ENCODE data around the gene ST6GALNAC5. TPM values are rescaled to one million over a fixed set of nuclear protein-coding genes. Genes with fewer than 3 reads are reported as not detected.

ST6GALNAC5 gene
- total RNA-seq, 2 donors from 2014 or later, result 2.6 to 12.9 TPM

DNA sequence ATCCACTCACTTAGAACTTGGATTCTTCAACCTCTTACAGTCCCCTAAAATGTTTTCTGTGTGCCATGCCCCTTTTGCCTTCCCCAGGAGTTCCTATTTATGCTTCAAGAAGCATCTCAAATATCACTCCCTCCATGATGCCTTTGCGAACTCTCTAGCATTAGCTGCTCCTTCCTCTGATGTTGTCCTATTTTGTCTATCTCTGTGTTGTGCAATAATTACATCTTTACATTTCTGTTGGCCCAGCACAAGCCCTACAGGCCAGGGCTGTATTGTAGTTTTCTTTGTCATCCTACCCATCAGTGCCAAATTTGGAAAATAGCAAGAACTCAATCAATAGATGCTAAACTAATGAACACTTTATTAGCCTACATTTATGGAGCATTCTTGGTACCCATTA lies 125.8 kb downstream of the ST6GALNAC5 start:
- DNase-seq (no peak), ATAC-seq (no peak)
- intact Hi-C loops (cut with DNase I), result no loop called here
- H3K27ac ChIP-seq, result no peak overlapping the region
- TF ChIP-seq POLR2A (IDR thresholded peaks at IDR 0.05) (no peak), CTCF (IDR thresholded peaks at IDR 0.05) (no peak)
- H3K4me1 ChIP-seq, result no peaks in the 10 kb centered on the region
- H3K9me3 ChIP-seq, result no peaks in the 10 kb centered on the region
- WGBS, 2 donors, result 83 to 100% methylated on average over 1 of the region's 1 CpG
- no peak overlapping the region for H3K4me3 ChIP-seq
- H3K27me3 ChIP-seq, result no peaks in the 10 kb centered on the region
- H3K36me3 ChIP-seq (replicated peaks in 1 of 2; ENCODE audit: insufficient read depth in 1 of 2, low read depth in 2 of 2), result no peaks in the 10 kb centered on the region

GRCh38 chr1:76998582-76999223 lies 131.4 kb downstream of the ST6GALNAC5 start:
- Histone ChIP-seq H3K9me3 (no peaks in the 10 kb centered on the region), H3K4me1 (no peaks in the 10 kb centered on the region), H3K27ac (no peak overlapping the region), H3K27me3 (no peaks in the 10 kb centered on the region), H3K36me3 (replicated peaks in 1 of 2; ENCODE audit: insufficient read depth in 1 of 2, low read depth in 2 of 2) (no peaks in the 10 kb centered on the region), H3K4me3 (no peak overlapping the region)
- intact Hi-C loops (cut with DNase I), result no loop called here
- TF ChIP-seq CTCF (IDR thresholded peaks at IDR 0.05) (no peak), POLR2A (IDR thresholded peaks at IDR 0.05) (no peak)
- ATAC-seq (no peak), DNase-seq (no peak)
- WGBS, 2 donors, result 59% methylated on average over 4 of the region's 4 CpGs

GRCh38 chr1:77007675-77008074 lies 140.4 kb downstream of the ST6GALNAC5 start:
- intact Hi-C loops (cut with DNase I), result no loop called here
- 63 to 78% methylated on average over 3 of the region's 3 CpGs for WGBS, 2 donors
- no peak overlapping the region for H3K4me3 ChIP-seq
- no peak overlapping the region for H3K27ac ChIP-seq
- no peaks in the 10 kb centered on the region for H3K27me3 ChIP-seq
- no peaks in the 10 kb centered on the region for H3K4me1 ChIP-seq
- no peaks in the 10 kb centered on the region for H3K36me3 ChIP-seq (replicated peaks in 1 of 2; ENCODE audit: insufficient read depth in 1 of 2, low read depth in 2 of 2)
- DNase-seq, result no peak
- no peak for ATAC-seq
- TF ChIP-seq CTCF (IDR thresholded peaks at IDR 0.05), result no peak
- TF ChIP-seq POLR2A (IDR thresholded peaks at IDR 0.05), result no peak
- no peaks in the 10 kb centered on the region for H3K9me3 ChIP-seq

DNA sequence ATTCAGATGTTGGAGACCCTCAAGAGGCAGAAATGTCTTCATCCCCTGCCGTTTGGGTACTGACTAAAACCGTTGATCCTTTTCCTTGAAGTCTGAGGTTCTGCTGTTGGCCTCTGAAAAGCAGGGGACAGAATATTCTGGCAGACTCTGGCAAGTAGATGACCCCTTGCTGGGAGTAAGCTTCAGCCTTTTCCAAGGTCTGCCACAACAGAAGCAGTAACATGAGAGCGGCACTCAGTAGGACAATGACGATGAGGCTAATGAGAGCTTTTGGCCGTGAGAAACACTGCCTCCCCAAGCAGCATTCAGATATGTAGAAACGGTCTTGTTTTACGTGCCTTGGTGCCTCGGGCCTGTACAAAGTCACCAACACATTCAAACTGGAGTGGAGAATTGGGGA lies 143.7 kb downstream of the ST6GALNAC5 start:
- H3K9me3 ChIP-seq, result no peaks in the 10 kb centered on the region
- no peak for ATAC-seq
- intact Hi-C loops (cut with DNase I), result no loop called here
- H3K27me3 ChIP-seq, result no peaks in the 10 kb centered on the region
- no peaks in the 10 kb centered on the region for H3K4me1 ChIP-seq
- 64 to 69% methylated on average over 8 of the region's 8 CpGs for WGBS, 2 donors
- no peak overlapping the region for H3K27ac ChIP-seq
- DNase-seq, result no peak
- no peak overlapping the region for H3K4me3 ChIP-seq
- H3K36me3 ChIP-seq (replicated peaks in 1 of 2; ENCODE audit: insufficient read depth in 1 of 2, low read depth in 2 of 2), result no peaks in the 10 kb centered on the region
- TF ChIP-seq CTCF (IDR thresholded peaks at IDR 0.05), result no peak
- no peak for TF ChIP-seq POLR2A (IDR thresholded peaks at IDR 0.05)

- H3K36me3 ChIP-seq (replicated peaks in 1 of 2; ENCODE audit: insufficient read depth in 1 of 2, low read depth in 2 of 2), result no peaks in the 10 kb centered on the region
- H3K27ac ChIP-seq, result no peak overlapping the region
- no peaks in the 10 kb centered on the region for H3K9me3 ChIP-seq
- no peaks in the 10 kb centered on the region for H3K4me1 ChIP-seq
- DNase-seq (no peak), ATAC-seq (no peak)
- TF ChIP-seq CTCF (IDR thresholded peaks at IDR 0.05) (no peak), POLR2A (IDR thresholded peaks at IDR 0.05) (no peak)
- WGBS, 2 donors, result 64 to 67% methylated on average over 1 of the region's 1 CpG
- H3K4me3 ChIP-seq, result no peak overlapping the region
- H3K27me3 ChIP-seq, result no peaks in the 10 kb centered on the region
- intact Hi-C loops (cut with DNase I), result no loop called here
Measured at GRCh38 chr1:77012066-77012465, 144.8 kb downstream of the ST6GALNAC5 start.
